HepG2 (cell line): ENCODE data around the gene ZXDC. TPM values are rescaled to one million over a fixed set of nuclear protein-coding genes. Genes with fewer than 3 reads are reported as not detected.

Experiments used
- ATAC-seq: fragments of 200-7000 bp; cut with Tn5 transposase; 3 replicates; pipeline ENCODE4 v1.9.1; 2020; ENCODE audit warnings: mild to moderate bottlenecking, moderate library complexity
- BruUV-seq: library from RNA; stranded (reverse); fragments of 400-500 nt; replicated peaks from 2 replicates; lab custom pipeline; 2021; lab: Mats Ljungman, UMichigan
- CTCF ChIA-PET: fragments of 300-600 bp; formaldehyde crosslinking; extraction: SDS; loops from one replicate; lab custom pipeline; 2021; ENCODE audit warnings: low total read pairs, inconsistent platforms, low intra/inter-chr PET ratio; lab: Yijun Ruan, JAX
- POLR2A ChIA-PET: fragments of 350-600 bp; sonication (Branson Sonifier 250); formaldehyde crosslinking; loops from one replicate; lab custom pipeline; 2020; ENCODE audit warnings: antibody characterized with exemption, inconsistent platforms; lab: Yijun Ruan, JAX
- DNase-seq: peaks from one replicate; pipeline ENCODE4 v3.0.0-alpha.2; 2015; ENCODE audit warnings: low spot score
- FAIRE-seq: peaks from 3 replicates; lab custom pipeline; 2011; peaks lifted over from hg19 to GRCh38; lab: Jason Lieb, UNC
- H2AFZ ChIP-seq: one replicate; pipeline ENCODE4 v1.6.1; 2011; ENCODE audit warnings: low read length, inconsistent platforms
- H3K27ac ChIP-seq: fragments of 300-600 bp; 3 replicates; pipeline ENCODE4 v1.8.0; 2011; ENCODE audit warnings: mixed run types, mild to moderate bottlenecking, mixed read lengths, low read length, inconsistent platforms; ENCODE audit not compliant: insufficient read depth; ENCODE audit errors: extremely low read length
- H3K27me3 ChIP-seq, 2 experiments: fragments of 200-600 bp in 1 of 2; 2 replicates in 1 of 2; 3 replicates in 1 of 2; pipeline versions ENCODE4 v1.6.0 to v1.8.0; 2011; ENCODE audit warnings: low read length in 2 of 2, mild to moderate bottlenecking in 2 of 2, moderate library complexity in 2 of 2, inconsistent platforms in 1 of 2; ENCODE audit not compliant: insufficient read depth in 2 of 2, control insufficient read depth in 1 of 2
- H3K36me3 ChIP-seq, 2 experiments: fragments of 200-600 bp in 1 of 2; replicated peaks in 1 of 2; 2 replicates in 1 of 2; 3 replicates in 1 of 2; pipeline versions ENCODE4 v1.5.1 to v1.8.0; 2011; ENCODE audit warnings: low read length in 2 of 2, inconsistent platforms in 1 of 2; ENCODE audit not compliant: insufficient read depth in 2 of 2, control insufficient read depth in 1 of 2
- H3K4me1 ChIP-seq: 2 replicates; pipeline ENCODE4 v1.5.1; 2012; ENCODE audit warnings: low read length, inconsistent platforms; ENCODE audit not compliant: insufficient read depth
- H3K4me2 ChIP-seq: 2 replicates; pipeline ENCODE4 v1.6.0; 2011; ENCODE audit warnings: low read depth, low read length, inconsistent platforms
- H3K4me3 ChIP-seq, 3 experiments: fragments of 200-600 bp in 1 of 3; sonication (generic), shearing (Covaris generic) in 1 of 3; replicated peaks in 1 of 3; 2 replicates each; pipeline ENCODE4 v1.5.1; 2011 to 2016; ENCODE audit warnings: low read length in 3 of 3, inconsistent platforms in 2 of 3, low read depth in 2 of 3, mild to moderate bottlenecking in 2 of 3, control low read depth in 1 of 3, mixed read lengths in 1 of 3; ENCODE audit not compliant: insufficient read depth in 1 of 3
- H3K79me2 ChIP-seq: one replicate; pipeline ENCODE4 v1.6.1; 2011; ENCODE audit warnings: low read length, inconsistent platforms; ENCODE audit not compliant: insufficient read depth
- H3K9ac ChIP-seq: 2 replicates; pipeline ENCODE4 v1.6.0; 2011; ENCODE audit warnings: mild to moderate bottlenecking, low read depth, low read length, inconsistent platforms; ENCODE audit not compliant: insufficient read depth
- H3K9me3 ChIP-seq: 2 replicates; pipeline ENCODE4 v1.5.1; 2012; ENCODE audit warnings: mild to moderate bottlenecking, low read length
- H4K20me1 ChIP-seq: 2 replicates; pipeline ENCODE4 v1.6.0; 2011; ENCODE audit warnings: inconsistent platforms, mild to moderate bottlenecking, low read length, moderate library complexity; ENCODE audit not compliant: insufficient read depth
- ATAD3A ChIP-seq: sonication (generic); formaldehyde crosslinking; IDR thresholded peaks from 2 replicates; pipeline ENCODE4 v1.4.0; 2020; ENCODE audit warnings: missing genetic modification reagents
- CBX2 ChIP-seq, 2 experiments: fragments of 200-600 bp in 1 of 2; sonication (generic); formaldehyde crosslinking in 1 of 2; IDR thresholded peaks; 2 replicates each; pipeline versions ENCODE4 v1.7.0 to v1.8.1; 2018 to 2022; ENCODE audit warnings: low read depth in 2 of 2, low read length in 1 of 2, mild to moderate bottlenecking in 1 of 2, missing genetic modification reagents in 1 of 2
- CENPBD1 ChIP-seq: sonication (generic); formaldehyde crosslinking; IDR thresholded peaks from 2 replicates; pipeline ENCODE4 v1.8.0; 2022; ENCODE audit warnings: missing genetic modification reagents, low read depth, mild to moderate bottlenecking, borderline replicate concordance
- CHD4 ChIP-seq: fragments of 200-600 bp; sonication (generic); IDR thresholded peaks from 2 replicates; pipeline ENCODE4 v1.7.0; 2017; ENCODE audit warnings: mild to moderate bottlenecking, low read length, borderline replicate concordance
- DNMT3B ChIP-seq: conservative IDR thresholded peaks from 2 replicates; pipeline ENCODE4 v1.6.1; 2016; ENCODE audit warnings: missing biosample characterization, control low read depth
- EED ChIP-seq: sonication (generic); formaldehyde crosslinking; IDR thresholded peaks from 2 replicates; pipeline ENCODE4 v1.5.0; 2020; ENCODE audit warnings: mild to moderate bottlenecking, missing genetic modification reagents
- KDM5B ChIP-seq: sonication (generic); formaldehyde crosslinking; IDR thresholded peaks from 2 replicates; pipeline ENCODE4 v1.4.0; 2020; ENCODE audit warnings: missing genetic modification reagents, mild to moderate bottlenecking, borderline replicate concordance
- MEIS2 ChIP-seq: sonication (generic); formaldehyde crosslinking; IDR thresholded peaks from 2 replicates; pipeline ENCODE4 v1.9.0; 2021; ENCODE audit warnings: mild to moderate bottlenecking, missing genetic modification reagents
- MLXIP ChIP-seq: sonication (generic); formaldehyde crosslinking; IDR thresholded peaks from 2 replicates; pipeline ENCODE4 v1.9.0; 2021; ENCODE audit warnings: missing genetic modification reagents, borderline replicate concordance
- NBN ChIP-seq: fragments of 450-650 bp; conservative IDR thresholded peaks from 2 replicates; pipeline ENCODE4 v1.6.1; 2017
- NR2F6 ChIP-seq, 2 experiments: IDR thresholded peaks; 2 replicates each; pipeline ENCODE4 v1.6.1; 2016; ENCODE audit warnings: antibody characterized with exemption in 1 of 2, mild to moderate bottlenecking in 1 of 2
- PAXIP1 ChIP-seq: sonication (generic); formaldehyde crosslinking; conservative IDR thresholded peaks from 2 replicates; pipeline ENCODE4 v1.4.0; 2020; ENCODE audit warnings: mild to moderate bottlenecking, missing genetic modification reagents, moderate library complexity
- RAD51 ChIP-seq: fragments of 450-650 bp; IDR thresholded peaks from 2 replicates; pipeline ENCODE4 v1.6.1; 2016; ENCODE audit warnings: borderline replicate concordance
- TEAD3 ChIP-seq: optimal IDR thresholded peaks from 2 replicates; pipeline ENCODE3; 2016; ENCODE audit warnings: borderline replicate concordance
- ZNF282 ChIP-seq: fragments of 450-650 bp; IDR thresholded peaks from 2 replicates; pipeline ENCODE4 v1.6.1; 2018; ENCODE audit not compliant: partially characterized antibody
- ZNF432 ChIP-seq: sonication (generic); formaldehyde crosslinking; IDR thresholded peaks from 2 replicates; pipeline ENCODE4 v1.5.0; 2020; ENCODE audit warnings: missing genetic modification reagents, mild to moderate bottlenecking, borderline replicate concordance
- ZNF879 ChIP-seq: sonication (generic); formaldehyde crosslinking; IDR thresholded peaks from 2 replicates; pipeline ENCODE4 v1.8.1; 2023; ENCODE audit warnings: missing genetic modification reagents
- WGBS: methylation state at CpG from one replicate; pipeline ENCODE4 v1.1.6; 2017; ENCODE audit warnings: low lambda C conversion rate; 5-methylcytosine and 5-hydroxymethylcytosine counted together
- in situ Hi-C: cut with HindIII; loops from 2 replicates; pipeline ENCODE4 v1.10.0; 2017; ENCODE audit warnings: low pct_unique_long_range_greater_than_20kb; ENCODE audit not compliant: extremely low pct_ligation_motif_present
- intact Hi-C: fragments of 100-400 bp; cut with micrococcal nuclease; formaldehyde crosslinking; loops from one replicate; pipeline ENCODE4 v1.10.0; 2022; ENCODE audit not compliant: unreplicated experiment
- polyA plus RNA-seq, 8 experiments: library from polyadenylated mRNA; depleted of rRNA in 3 of 8; stranded (reverse) in 7 of 8; unstranded in 1 of 8; fragments of >200 nt; fragmentation: Illumina TruSeq in 4 of 8; extraction: Trizol in 4 of 8; gene quantifications; 2 replicates each; pipeline versions ENCODE4 v1.2.1 to v1.2.3, GENCODE V29; 2011 to 2016; ENCODE audit warnings: low read depth in 4 of 8, missing spikeins in 1 of 8, mixed read lengths in 1 of 8; ENCODE audit not compliant: insufficient read depth in 1 of 8
- total RNA-seq, 5 experiments: library from RNA; depleted of rRNA; stranded (reverse); fragments of >200 nt; fragmentation: Illumina TruSeq; extraction: Trizol; gene quantifications; 2 replicates each; pipeline ENCODE4 v1.2.3, GENCODE V29; 2016; ENCODE audit warnings: low read depth in 1 of 5

ZXDC gene
- total and polyA plus RNA-seq, 2 of the 13 experiments (the other 11 are each of a cell fraction or from before 2014, with no cell fraction given), result 17.6 to 21.2 TPM

- intact Hi-C loops (loop anchor here (1.0 to 10.0 kb wide), 2 partner anchors 8 to 64 kb away; partner anchors contain the start of gene C3orf22), in situ Hi-C loops (no loop called here)
- WGBS, result 12% methylated on average over 4 of the region's 6 CpGs
- peak; percentile 63 for FAIRE-seq
- H3K9me3 ChIP-seq, result no peaks in the 10 kb centered on the region
- no peaks in the 10 kb centered on the region for H4K20me1 ChIP-seq
- ChIA-PET CTCF (interaction anchor here (0.7 kb wide), 1 partner anchor 32 kb away, joined by 3 read pairs; no protein-coding TSS in a partner anchor), POLR2A (interaction anchor here (0.7 to 1.2 kb wide), 4 partner anchors 8 to 32 kb away, joined by 3 to 4 read pairs (median 4); partner anchors contain the start of gene ZXDC)
- no peak overlapping the region for H2AFZ ChIP-seq
- peak; percentile 78 for ATAC-seq
- H3K36me3 ChIP-seq, result no peaks in the 10 kb centered on the region
- 0 out of 2 replicates have a peak overlapping the region, but pooled peaks have one; percentile 1 for H3K4me2 ChIP-seq
- peaks cover 37% of the 10 kb centered on the region for H3K4me1 ChIP-seq
- H3K4me3 ChIP-seq, result no peak overlapping the region
- DNase-seq, result peak; percentile 35
- no peak overlapping the region for H3K27ac ChIP-seq
- no peaks in the 10 kb centered on the region; a peak in 1 of 5 replicates for H3K27me3 ChIP-seq
- H3K9ac ChIP-seq, result no peak overlapping the region
- no peaks in the 10 kb centered on the region for H3K79me2 ChIP-seq
- BruUV-seq, result no TSS peak
- TF ChIP-seq MEIS2 (CRISPR knock-in tag) (no peak), CBX2 (IDR thresholded peaks at IDR 0.05; ENCODE audit: low read depth, low read length) (no peak), CBX2 (CRISPR knock-in tag; IDR thresholded peaks at IDR 0.05; ENCODE audit: low read depth) (no peak), TEAD3 (CRISPR knock-in tag) (peak; percentile 39), CHD4 (no peak), ATAD3A (CRISPR knock-in tag) (no peak), PAXIP1 (no peak), DNMT3B (no peak), ZNF432 (CRISPR knock-in tag) (no peak), EED (no peak), NR2F6 (IDR thresholded peaks at IDR 0.05) (no peak), NR2F6 (CRISPR knock-in tag; IDR thresholded peaks at IDR 0.05) (no peak), ZNF879 (no peak), NBN (no peak), ZNF282 (no peak), RAD51 (no peak), MLXIP (CRISPR knock-in tag) (no peak), KDM5B (no peak), CENPBD1 (no peak)
Observed at GRCh38 chr3:126490619-126491018, 14.9 kb upstream of the ZXDC start.
